HS-27A (cell line): ENCODE results near the gene NECTIN1.

Experiments used
- DNase-seq: peaks from one replicate; pipeline ENCODE4 v3.0.0-alpha.2; 2012; ENCODE audit warnings: low read depth, missing footprints

NECTIN1 gene

DNA sequence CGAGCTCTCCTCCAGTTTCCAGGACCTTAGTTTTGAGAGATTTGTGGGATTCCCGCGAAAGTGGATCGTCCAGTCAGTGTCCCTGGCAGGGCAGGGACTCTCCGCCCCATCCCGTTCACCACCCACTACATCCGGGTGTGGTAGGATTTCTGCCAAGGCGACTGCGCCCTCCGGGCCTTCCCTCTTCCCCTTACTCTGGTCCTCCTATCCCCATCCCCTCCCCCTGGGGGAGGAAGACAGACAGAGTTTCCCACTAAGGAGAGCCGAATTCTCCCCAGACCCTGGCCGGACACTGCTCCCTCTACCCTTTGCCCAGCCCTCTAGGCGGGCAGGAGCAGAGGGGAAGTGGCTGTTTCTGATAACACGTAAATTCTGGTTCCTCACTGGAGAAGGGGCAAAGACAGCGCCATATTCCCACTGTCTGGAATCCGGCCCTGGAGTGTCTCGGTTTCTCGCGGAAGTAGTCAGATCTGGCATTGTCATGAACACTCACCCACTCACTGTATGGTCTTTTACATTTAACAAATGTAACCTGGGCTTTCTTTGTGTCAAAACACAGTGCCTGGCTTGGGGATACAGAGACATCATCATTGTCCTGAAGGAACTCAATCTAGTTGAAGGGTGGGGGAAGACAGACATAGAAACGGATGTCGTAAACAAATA lies 1.1 kb upstream of the NECTIN1 start:
- DNase-seq, result no peak

DNA sequence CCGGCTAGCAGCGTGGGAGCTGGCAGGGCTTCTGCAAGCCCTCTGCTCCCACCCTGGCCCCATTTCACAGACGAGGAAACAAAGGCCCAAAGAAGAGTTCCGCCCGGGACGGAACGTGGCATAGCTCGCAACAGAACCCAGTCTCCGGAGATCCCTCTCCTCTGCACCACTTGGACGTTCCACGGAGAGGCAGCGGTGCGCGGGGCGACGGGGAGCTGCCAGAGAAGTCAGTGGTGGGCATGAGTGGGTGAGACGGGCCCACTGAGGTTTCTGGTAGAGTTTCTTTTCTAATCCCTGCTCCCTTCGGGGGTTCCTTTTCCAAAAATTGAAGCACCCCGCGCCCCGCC lies 554 bp upstream of the NECTIN1 start:
- DNase-seq, result no peak

DNA sequence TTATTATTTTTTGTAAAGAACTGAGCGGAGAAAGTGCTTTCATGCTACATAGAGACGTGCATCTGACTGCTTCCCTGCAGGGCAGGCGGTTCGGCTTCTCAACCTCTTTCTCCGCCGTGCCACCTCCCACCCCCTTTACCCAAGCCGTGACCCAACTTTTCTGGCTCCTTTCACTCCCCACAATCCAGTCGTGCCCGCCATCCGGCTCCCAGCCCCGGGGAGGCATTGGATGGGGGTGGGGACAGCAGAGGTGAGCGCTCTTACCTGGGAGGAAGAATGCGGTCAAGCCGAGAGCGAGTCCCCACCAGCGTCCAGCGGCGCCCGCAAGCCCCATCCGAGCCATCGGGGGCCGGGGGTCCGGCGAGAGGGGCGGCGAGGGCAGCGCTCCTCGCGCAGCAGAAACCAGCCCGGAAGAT lies 781 bp downstream of the NECTIN1 start:
- DNase-seq, result no peak

DNA sequence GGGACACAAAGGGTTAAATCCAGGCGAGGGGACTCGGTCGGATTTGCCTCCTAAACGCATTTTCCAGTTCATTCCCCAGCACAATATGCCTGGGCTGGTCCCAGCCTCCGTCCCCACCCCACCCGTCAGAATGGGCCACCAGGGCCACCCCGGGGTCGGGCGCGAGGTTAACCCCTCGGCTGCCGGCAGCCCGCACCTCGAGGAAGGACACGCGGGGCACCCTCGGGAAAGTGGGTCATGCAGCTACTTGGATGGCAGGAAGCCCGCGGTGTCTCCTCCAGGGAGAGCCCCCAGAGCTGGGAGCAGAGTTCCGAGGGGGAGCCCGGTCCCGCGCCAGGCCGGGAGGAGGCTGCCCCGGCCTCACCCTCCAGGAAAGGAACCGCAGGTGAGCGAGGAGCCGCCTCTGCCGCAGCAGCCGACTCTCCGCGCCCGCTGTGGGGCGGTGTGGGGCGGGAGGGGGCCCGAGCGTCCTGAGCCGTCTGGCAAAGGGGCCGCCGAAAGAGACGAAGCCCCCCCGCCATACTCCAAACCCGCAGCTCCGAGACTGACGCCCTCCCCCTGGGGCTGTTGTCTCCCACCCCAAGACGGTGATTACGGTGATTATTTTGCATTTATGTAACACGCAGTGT lies 1.4 kb downstream of the NECTIN1 start:
- DNase-seq, result no peak

DNA sequence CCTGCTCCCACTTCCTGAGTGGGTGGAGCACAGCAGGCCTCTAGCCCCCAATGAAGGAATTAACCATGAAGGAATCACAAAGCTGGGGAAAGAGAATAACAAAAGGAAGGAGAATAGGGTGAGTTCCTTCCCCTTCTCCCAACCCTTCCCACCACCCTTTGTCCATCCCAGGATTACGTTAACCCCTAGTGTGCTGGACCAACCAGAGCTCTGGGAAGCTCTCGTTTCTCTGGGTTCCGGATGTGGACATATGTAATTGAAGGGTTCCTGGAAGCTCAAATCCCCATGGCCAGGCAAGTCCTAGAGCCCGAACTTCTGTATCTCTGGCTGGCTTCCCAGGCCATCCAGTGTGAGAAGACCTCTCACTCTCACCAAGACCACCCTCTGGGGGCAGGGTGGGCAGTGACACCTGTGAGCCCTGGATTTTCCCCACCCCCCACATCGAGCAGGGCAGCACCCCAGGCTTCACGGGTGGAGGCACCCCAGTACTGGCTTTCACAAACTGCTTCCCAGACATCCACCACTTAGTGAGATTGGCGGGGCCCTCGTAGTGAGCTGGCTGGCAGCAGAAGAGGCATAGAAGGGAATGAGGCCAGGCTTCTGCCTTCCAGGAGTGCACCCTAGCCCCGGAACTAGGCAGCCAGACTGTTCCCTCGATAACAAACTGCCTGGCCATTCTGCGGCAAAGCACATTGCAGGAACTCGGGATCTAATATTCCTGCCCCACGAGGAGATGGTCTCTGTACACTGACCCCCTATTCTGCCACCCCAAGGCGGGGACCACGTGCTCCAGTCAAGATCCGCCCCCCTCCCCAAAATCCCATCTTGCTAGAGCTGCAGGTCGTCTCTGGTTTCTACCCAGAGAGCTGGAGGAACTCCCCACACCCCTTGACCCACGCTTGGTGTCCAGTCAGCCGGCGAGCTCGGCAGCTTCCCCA lies 2.1 kb downstream of the NECTIN1 start:
- no peak for DNase-seq

DNA sequence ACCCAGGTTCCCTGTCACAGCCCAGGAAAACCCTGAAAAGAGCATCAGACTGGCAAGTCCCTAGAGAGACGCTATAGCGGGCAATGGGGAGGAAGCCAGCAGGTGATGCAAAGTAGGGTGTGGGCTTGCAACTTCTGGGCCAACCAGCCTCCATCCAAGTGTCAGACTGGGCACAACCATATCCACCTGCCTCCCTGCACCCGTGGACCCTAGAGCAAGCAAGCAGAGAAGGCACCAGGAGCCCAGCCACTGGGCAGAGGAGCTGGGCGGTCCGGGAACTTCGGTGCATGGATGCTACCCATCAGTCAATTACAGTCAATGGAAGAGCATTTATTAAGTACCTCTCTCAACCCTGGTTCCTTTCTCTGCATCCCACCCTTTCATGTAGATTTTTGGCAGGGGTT lies 2.8 kb downstream of the NECTIN1 start:
- DNase-seq, result no peak

DNA sequence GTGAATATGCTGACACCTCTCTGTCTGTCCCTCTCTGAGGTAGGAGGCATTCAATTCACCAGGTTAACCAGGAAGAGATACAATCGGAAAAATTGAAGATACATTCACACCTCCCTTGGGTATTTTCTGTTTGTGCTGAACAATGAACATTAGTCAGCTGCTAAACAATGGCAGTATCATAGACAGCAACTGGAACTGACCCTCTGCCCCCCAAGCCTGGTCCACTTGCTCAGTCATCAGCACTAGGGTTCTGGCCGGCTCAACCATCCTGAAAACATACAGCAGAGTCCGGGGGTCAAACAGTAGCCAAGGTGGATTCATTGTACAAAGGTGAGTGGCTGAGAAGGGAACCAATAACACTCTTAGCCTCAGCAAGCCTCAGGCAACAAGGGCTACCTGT lies 4.0 kb downstream of the NECTIN1 start:
- DNase-seq, result no peak

DNA sequence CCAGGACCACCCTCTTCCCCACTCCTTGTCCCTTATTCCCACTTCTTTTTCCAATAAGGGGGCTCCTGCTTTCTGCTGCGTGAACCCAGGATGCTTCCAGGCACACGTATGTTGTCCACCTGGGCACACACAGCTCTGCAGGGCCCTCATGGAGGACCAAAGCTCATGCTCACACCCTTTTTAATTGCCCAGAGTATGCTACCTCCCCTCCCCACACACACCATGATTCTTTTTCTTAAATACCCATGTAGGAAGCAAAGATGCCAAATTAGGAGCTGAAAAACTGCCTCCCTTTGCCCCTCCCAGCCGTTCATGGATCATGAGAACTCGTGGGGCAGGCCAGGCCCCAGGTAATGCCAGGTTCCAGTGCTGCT lies 5.1 kb downstream of the NECTIN1 start:
- no peak for DNase-seq

DNA sequence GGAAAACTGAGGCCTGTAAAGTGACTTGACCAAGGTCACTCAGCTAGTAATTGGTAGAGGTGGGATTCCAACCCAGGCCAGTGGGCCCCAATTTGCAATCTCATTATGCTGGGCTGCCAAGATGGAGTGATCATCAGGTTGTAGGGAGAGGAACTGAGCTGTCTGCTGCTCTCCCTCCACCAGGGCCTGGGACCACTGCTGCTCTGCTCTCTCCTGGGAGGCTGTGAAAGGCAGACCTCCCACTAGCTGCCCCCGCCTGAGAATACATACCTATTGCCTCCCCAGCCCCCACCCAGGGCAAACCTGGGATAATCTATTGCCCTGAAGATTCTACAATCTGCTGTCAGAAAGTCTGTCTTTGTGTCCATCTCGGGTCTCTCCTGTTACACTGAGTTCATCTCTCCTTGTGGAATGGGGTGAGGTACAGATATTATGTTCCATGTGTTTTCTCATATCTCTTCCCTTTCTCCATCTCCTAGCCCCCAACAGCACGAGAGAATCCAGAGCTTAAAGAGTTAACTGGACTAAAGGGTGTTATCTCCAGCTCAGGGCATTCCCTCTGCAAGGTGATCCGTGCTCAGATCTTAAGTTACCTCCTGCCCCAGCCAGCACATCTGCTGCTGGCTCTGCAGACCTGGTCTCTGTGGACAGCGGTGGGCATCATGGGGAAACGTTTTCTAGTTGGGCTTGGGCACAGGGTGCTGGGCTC lies 5.6 kb downstream of the NECTIN1 start:
- DNase-seq, result no peak

DNA sequence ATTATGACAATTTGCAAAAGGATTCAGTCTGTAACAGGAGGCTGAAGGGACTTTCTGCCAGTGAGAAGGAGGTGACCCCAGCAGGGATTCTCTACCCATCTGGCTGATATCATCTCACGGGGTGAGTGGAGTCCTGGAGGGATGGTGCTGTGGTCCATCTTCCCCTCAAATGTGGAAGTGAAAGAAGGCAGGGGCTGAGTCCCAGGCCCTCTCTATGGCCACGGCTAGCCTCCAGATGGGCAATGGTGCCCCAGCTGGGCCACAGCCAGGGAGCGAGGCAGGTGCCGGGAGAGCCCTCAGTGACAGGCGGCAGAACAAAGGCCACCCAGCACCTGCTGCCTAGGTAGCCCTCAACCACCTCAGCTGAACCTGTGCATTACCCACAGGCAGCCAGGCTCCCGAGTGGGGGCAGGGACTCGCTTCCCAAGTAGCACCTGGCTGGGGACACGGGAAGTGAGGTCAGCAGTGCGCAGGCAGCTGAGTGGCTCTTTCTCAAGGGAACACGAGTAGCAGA lies 6.7 kb downstream of the NECTIN1 start:
- DNase-seq, result no peak

DNA sequence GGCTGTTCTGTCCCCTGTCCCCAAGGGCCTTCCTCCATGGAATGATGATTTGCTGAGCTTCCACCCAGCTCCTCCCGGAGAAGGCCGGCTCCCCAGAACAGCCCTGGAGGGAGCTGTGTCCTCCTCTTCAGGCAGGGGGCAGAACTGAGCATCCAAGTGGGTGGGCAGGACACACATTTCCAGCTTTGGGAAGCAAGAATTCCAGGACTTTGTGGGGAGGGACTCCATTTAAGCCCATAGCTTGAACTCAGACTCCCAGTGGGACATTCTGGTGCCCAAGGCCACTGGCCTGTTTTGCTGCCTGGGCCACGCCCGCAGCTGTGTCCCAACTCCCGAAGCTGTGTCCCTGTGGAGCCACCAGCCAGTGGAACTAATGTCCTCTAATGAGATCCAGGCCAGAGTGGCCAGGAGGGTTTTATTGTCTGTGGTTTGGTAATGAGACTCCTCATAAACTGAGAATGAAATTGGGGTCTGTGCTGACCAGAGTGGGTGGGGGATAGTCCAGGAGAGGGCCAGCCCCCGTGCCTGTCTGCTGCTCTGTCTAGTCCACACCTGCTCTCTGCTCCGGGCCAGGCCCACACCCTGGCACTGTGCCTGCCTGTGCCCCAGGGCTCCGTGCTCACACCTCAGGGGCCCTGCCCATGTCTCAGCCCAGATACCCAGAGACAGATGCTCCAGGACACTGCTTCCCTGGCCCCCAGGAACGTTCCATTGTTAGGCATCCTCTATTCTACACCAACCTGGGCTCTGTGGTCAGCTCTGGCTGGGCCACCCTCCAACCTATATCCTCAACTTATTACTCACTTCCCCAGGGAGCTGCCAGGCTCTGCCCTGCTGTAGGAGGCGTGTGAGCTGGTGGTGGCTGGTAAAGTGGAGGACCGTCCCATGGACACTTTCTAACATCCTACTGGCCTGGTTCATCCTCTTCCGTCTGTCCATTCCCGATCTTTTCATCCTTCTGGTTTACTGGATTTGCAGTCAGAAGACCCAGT lies 7.6 kb downstream of the NECTIN1 start:
- no peak for DNase-seq

DNA sequence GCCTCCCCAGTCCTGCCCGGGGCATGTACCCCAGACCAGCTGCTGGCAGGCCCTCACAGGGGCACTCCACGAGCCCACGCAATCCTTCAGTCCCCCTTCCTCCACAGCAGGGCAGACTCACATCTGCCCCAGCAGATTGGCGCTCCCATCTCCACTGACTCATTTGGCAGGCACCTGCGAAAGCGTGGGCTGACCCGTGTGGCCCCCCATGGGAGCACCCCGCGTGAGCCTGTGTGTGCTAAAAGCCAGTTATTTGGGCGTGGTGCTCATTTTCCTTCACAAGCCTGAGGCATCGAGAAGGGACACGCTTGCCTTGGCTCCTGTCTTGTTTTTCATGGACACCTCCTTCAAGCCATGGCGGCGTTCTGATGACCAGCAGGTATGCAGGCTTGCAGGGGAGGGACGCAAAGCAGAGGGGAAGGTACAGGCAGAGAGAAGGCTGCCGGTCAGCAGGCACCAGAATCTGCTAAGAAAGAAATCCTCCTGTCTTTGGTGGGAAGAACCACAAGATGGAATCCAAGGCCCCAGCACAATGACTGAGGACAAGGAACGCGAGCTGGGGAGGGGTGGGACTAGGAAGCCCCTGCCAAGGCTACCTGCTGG lies 8.6 kb downstream of the NECTIN1 start:
- DNase-seq, result no peak

DNA sequence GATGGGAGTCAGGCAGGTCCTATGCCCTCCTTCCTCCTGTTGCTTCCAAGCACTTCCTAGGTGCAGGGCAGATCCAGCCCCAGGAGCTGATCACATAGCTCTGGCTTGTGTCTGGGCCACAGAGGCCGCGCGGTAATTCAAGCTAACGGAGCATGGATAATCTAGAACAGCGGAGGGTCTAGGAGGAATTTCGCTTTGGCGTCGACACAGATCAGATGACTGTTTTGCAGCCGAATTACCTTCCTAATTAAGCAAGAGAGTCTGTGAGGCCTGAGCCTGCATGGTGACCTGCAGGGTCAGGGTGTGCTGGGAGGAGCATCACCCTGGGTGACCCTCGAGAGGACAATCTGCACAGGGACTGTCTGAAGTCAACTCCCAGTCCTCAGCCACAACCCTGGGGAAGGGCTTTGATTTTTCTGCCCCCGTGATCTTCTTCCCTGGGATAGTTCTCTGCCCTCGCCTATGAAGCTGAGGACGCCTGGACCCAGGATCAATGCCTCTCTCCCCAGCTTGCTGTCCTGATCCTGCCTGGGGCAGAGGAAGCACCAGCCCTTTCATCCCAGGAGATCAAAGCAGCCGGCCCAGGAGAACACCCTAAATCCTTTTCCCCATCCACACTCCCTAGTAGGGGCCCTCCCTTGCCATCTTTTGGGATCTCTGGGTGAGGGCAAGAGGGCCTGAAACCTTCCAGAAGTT lies 11.0 kb downstream of the NECTIN1 start:
- no peak for DNase-seq

DNA sequence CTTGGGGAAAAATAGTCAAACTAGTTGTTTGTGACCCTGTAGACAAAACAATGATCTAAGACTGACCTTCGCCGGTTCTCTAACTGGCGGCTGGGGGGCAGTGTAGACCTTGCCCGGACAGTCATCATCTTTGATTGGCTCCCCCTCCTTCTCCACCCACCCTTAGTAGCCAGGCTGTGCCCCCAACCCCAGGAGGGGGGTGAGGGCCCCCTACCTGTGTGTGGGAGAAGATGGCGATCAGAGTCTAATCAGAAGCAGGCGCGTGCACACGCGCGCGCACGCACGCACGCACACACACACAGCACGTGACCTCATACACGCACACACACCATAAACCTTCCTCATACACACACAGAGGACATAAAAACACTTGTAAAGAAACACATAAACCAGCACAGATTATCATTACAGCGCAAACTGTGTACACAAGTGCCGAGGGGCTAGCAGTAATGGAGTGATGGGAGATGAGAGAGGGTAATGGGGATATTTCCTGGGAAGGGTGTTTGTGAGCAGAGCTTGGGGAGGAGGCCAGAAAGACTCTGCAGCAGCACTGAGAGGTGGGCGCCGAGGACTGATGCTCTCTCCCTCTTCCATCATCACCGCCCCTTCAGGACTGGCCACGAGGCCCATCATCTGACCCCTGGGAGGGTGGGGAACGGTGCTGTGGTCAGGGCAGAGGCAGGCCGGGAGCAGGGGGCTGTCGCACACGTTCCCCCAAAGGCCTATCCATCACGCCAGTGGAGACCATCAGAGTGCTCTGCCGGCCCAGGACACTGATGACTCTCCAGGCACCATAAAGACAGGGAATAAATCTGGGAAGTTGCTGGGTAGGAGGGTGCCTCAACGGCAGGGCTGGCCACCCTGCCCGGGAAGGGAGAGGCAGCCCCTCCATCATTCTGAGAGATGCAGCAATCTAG lies 12.2 kb downstream of the NECTIN1 start:
- DNase-seq, result no peak

DNA sequence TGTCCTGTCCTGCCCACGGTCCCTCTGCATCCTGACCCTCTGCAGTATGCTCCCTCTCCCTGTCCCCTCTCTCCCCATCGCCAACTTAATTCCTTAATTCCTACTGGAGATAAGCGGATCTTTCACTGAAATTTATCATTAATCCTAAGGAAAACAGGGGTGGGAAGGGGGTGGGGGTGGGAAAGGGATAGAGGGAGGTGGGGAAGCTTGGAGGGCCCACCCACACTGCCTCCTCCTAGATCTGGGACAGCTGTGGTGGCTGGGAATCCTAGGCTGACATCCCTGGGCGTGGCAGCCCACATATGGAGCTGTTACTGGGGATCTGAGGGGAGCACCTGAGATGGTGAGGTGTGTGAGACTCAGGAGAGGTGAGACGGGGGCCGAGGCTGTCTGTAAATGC lies 14.4 kb downstream of the NECTIN1 start:
- DNase-seq, result no peak

DNA sequence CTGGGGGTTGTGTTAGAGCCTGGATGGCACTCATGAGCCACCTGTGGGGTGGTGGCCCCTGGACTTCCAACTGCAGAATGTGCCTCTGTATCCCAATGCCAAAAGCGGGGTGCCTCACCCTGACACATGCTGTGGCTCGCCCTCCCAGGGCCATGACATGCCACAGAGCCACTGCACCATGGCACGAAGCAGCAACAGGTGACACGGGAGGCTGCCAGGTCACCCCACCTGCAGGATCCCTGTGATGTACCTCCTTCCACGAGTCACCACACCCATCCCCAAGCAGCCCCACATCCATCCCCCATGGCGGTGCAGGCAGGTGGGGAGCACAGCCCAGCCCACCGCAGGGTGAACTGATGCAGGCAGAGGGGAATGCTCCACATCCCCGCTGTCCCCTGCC lies 14.8 kb downstream of the NECTIN1 start:
- DNase-seq, result no peak

DNA sequence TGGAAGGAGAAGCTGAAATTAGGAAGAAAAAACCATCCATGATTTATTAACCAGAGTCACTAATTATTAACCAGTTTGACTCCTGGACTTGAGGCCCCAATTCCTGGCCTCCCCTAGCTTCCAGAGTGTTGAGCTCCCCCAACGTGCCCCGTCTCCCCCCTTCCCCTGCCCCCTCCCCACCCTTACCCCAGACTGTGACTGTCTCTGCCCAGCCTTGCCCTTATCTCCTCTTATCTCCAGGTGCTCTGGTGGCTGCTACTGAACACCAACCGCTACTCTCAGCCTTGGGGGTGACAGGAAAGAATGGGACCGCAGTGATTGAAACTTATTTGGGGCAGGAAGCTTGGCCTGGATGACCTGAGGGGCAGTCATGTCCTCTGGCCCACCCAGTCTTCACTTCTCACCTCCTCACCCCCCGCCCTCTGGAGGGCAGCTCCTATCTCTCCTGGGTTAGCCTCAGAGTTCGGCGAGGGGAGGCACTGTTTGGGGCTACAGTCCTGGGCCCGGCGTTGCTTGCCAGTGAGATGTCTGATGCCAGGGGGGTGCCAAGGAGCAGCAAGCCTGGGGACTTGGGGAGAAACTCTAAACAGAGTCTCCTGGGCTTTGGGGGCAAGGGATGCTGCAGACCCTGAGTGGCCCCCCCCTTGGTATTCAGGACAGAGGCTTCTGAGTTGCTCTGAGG lies 15.5 kb downstream of the NECTIN1 start:
- no peak for DNase-seq
